NCI-H1417 (cell line): ENCODE data around the gene MYO1F.
"Not testable (repeated sequence)": the region's sequence is repeated elsewhere in the genome, so short reads cannot be mapped to it uniquely, and the experiment has no call there.

Source experiments
- DNase-seq, 3 experiments: peaks; one replicate each; lab custom pipeline; 2025; lab: John Stamatoyannopoulos, UW

Gene MYO1F

GRCh38 chr19:8577247-8577646, at the start of gene MYO1F:
MYO1F (minus strand) TSS chr19:8577442; CDS start chr19:8577309, 133 bp downstream.
- no peak for DNase-seq

GRCh38 chr19:8626842-8627241, 49.6 kb upstream of the MYO1F start:
- no peak for DNase-seq

GRCh38 chr19:8622886-8623285, 45.6 kb upstream of the MYO1F start:
- peak in 1 of 3 experiments; percentile 18 for DNase-seq

GRCh38 chr19:8618751-8619150, 41.5 kb upstream of the MYO1F start:
- DNase-seq = no peak

GRCh38 chr19:8617984-8618383, 40.7 kb upstream of the MYO1F start:
- DNase-seq = no peak

GRCh38 chr19:8617325-8617724, 40.1 kb upstream of the MYO1F start:
- not testable (repeated sequence) for DNase-seq

GRCh38 chr19:8616861-8617260, 39.6 kb upstream of the MYO1F start:
- DNase-seq = no peak

- DNase-seq = peak in 1 of 3 experiments; percentile 1
Measured at GRCh38 chr19:8615813-8616596, 38.8 kb upstream of the MYO1F start.

GRCh38 chr19:8615024-8615423, 37.8 kb upstream of the MYO1F start:
- no peak for DNase-seq

GRCh38 chr19:8614455-8614854, 37.2 kb upstream of the MYO1F start:
- no peak for DNase-seq

GRCh38 chr19:8612807-8613171, 35.5 kb upstream of the MYO1F start:
- no peak for DNase-seq

GRCh38 chr19:8611877-8612806, 34.9 kb upstream of the MYO1F start:
- DNase-seq = no peak

GRCh38 chr19:8611391-8611876, 34.2 kb upstream of the MYO1F start:
- no peak for DNase-seq

- no peak for DNase-seq
Measured at GRCh38 chr19:8610936-8611300, 33.7 kb upstream of the MYO1F start.

GRCh38 chr19:8610041-8610935, 33.0 kb upstream of the MYO1F start, which contains the start of gene ADAMTS10:
ADAMTS10 (minus strand) TSS chr19:8610715; CDS start chr19:8605710, 5,005 bp downstream.
- DNase-seq = no peak

GRCh38 chr19:8609279-8610040, 32.2 kb upstream of the MYO1F start:
- no peak for DNase-seq

- DNase-seq = no peak
Measured at GRCh38 chr19:8608941-8609278, 31.7 kb upstream of the MYO1F start.

- no peak for DNase-seq
Measured at GRCh38 chr19:8607386-8607785, 30.1 kb upstream of the MYO1F start.

GRCh38 chr19:8605514-8605913, 28.3 kb upstream of the MYO1F start:
- DNase-seq = no peak

- no peak for DNase-seq
Measured at GRCh38 chr19:8601796-8602195, 24.6 kb upstream of the MYO1F start.

- DNase-seq = no peak
Measured at GRCh38 chr19:8600816-8601215, 23.6 kb upstream of the MYO1F start.
